HCT116 (cell line): ENCODE data around the gene PEX10. TPM values are rescaled to one million over a fixed set of nuclear protein-coding genes. Genes with fewer than 3 reads are reported as not detected.

ENCODE experiments used
- ATAC-seq: fragments of 200-7000 bp; cut with Tn5 transposase; 2 replicates; pipeline ENCODE4 v1.9.1; 2020; ENCODE audit warnings: mild to moderate bottlenecking, moderate library complexity
- BruUV-seq: library from RNA; stranded (reverse); fragments of 400-500 nt; replicated peaks from 2 replicates; lab custom pipeline; 2021; lab: Mats Ljungman, UMichigan
- CTCF ChIA-PET: fragments of 300-600 bp; sonication (Branson Sonifier 250); formaldehyde crosslinking; loops from one replicate; lab custom pipeline; 2021; ENCODE audit warnings: antibody characterized with exemption; lab: Charles Lee
- POLR2A ChIA-PET: fragments of 300-600, 350-600 bp; sonication (Branson Sonifier 250); formaldehyde crosslinking; loops from one replicate; lab custom pipeline; 2021; ENCODE audit warnings: antibody characterized with exemption; lab: Charles Lee
- RAD21 ChIA-PET, 2 experiments: fragments of 300-600 bp; sonication (Branson Sonifier 250); formaldehyde crosslinking; loops; one replicate each; lab custom pipeline; 2023; ENCODE audit warnings: low total read pairs in 2 of 2; ENCODE audit not compliant: uncharacterized antibody in 2 of 2, unreplicated experiment in 2 of 2, low non-redundant PET in 1 of 2; lab: Charles Lee
- DNase-seq: peaks from one replicate; pipeline ENCODE4 v3.0.0-alpha.2; 2010; ENCODE audit warnings: low read depth, low spot score
- H2AFZ ChIP-seq: fragments of 200-600 bp; shearing (Covaris generic), sonication (generic); 2 replicates; pipeline ENCODE4 v1.6.1; 2017; ENCODE audit warnings: low read depth, mixed run types, mixed read lengths, antibody characterized with exemption, low read length; ENCODE audit not compliant: poor library complexity, severe bottlenecking
- H3K27ac ChIP-seq: 2 replicates; pipeline ENCODE4 v1.5.1; 2012; ENCODE audit warnings: low read depth, low read length
- H3K27me3 ChIP-seq: fragments of 200-600 bp; sonication (generic); 2 replicates; pipeline ENCODE4 v1.6.1; 2016; ENCODE audit warnings: mixed run types, low read length, mixed read lengths; ENCODE audit not compliant: insufficient read depth
- H3K36me3 ChIP-seq, 2 experiments: fragments of 200-500 bp in 1 of 2; fragments of 200-600 bp in 1 of 2; sonication (Bioruptor generic) in 1 of 2; sonication (generic) in 1 of 2; 2 replicates each; pipeline versions ENCODE4 v1.5.1 to v1.6.1; 2014 to 2016; ENCODE audit warnings: low read length in 2 of 2, inconsistent platforms in 1 of 2, mixed read lengths in 1 of 2, mixed run types in 1 of 2; ENCODE audit not compliant: insufficient read depth in 2 of 2, control insufficient read depth in 1 of 2
- H3K4me1 ChIP-seq, 2 experiments: fragments of 200-600 bp in 1 of 2; sonication (generic) in 1 of 2; 2 replicates each; pipeline versions ENCODE4 v1.5.1 to v1.6.1; 2012 to 2017; ENCODE audit warnings: low read length in 2 of 2, inconsistent platforms in 1 of 2, mild to moderate bottlenecking in 1 of 2, mixed read lengths in 1 of 2, mixed run types in 1 of 2, moderate library complexity in 1 of 2; ENCODE audit not compliant: insufficient read depth in 2 of 2, control insufficient read depth in 1 of 2
- H3K4me2 ChIP-seq: fragments of 200-600 bp; sonication (generic); 2 replicates; pipeline ENCODE4 v1.6.1; 2017; ENCODE audit warnings: mixed run types, low read length, mixed read lengths
- H3K4me3 ChIP-seq, 2 experiments: fragments of 200-600 bp in 1 of 2; sonication (generic) in 1 of 2; replicated peaks in 1 of 2; 2 replicates each; pipeline ENCODE4 v1.5.1; 2011 to 2016; ENCODE audit warnings: low read length in 2 of 2, control low read depth in 1 of 2, low read depth in 1 of 2, mild to moderate bottlenecking in 1 of 2, mixed read lengths in 1 of 2, mixed run types in 1 of 2
- H3K79me2 ChIP-seq: fragments of 200-600 bp; sonication (generic); 2 replicates; pipeline ENCODE4 v1.6.1; 2017; ENCODE audit warnings: mild to moderate bottlenecking, mixed run types, low read length, moderate library complexity, mixed read lengths; ENCODE audit not compliant: insufficient read depth
- H3K9ac ChIP-seq: fragments of 200-600 bp; sonication (generic); 2 replicates; pipeline ENCODE4 v1.6.1; 2016; ENCODE audit warnings: low read length, mixed read lengths
- H3K9me2 ChIP-seq: fragments of 200-600 bp; sonication (generic), shearing (Covaris generic); 2 replicates; pipeline ENCODE4 v1.6.1; 2017; ENCODE audit warnings: mixed run types, mild to moderate bottlenecking, moderate library complexity; ENCODE audit not compliant: insufficient read depth
- H3K9me3 ChIP-seq, 2 experiments: fragments of 200-500 bp in 1 of 2; fragments of 200-600 bp in 1 of 2; sonication (Bioruptor generic) in 1 of 2; sonication (generic) in 1 of 2; 2 replicates each; pipeline ENCODE4 v1.6.1; 2014 to 2017; ENCODE audit warnings: low read length in 2 of 2, mixed read lengths in 2 of 2, inconsistent platforms in 1 of 2, low read depth in 1 of 2, mild to moderate bottlenecking in 1 of 2, mixed run types in 1 of 2, moderate library complexity in 1 of 2; ENCODE audit not compliant: control insufficient read depth in 1 of 2, insufficient read depth in 1 of 2
- H4K20me1 ChIP-seq: fragments of 200-600 bp; sonication (generic), shearing (Covaris generic); 2 replicates; pipeline ENCODE4 v1.6.1; 2017; ENCODE audit warnings: mixed run types, mild to moderate bottlenecking, moderate library complexity; ENCODE audit not compliant: insufficient read depth
- CTCF ChIP-seq, 3 experiments: fragments of 200-600 bp in 1 of 3; sonication (generic) in 1 of 3; IDR thresholded peaks in 2 of 3; conservative IDR thresholded peaks in 1 of 3; 2 replicates each; pipeline ENCODE4 v1.5.1; 2012 to 2017; ENCODE audit warnings: low read depth in 2 of 3, low read length in 2 of 3, antibody characterized with exemption in 1 of 3, borderline replicate concordance in 1 of 3, control low read depth in 1 of 3, mild to moderate bottlenecking in 1 of 3, mixed read lengths in 1 of 3, mixed run types in 1 of 3, moderate library complexity in 1 of 3; ENCODE audit not compliant: insufficient read depth in 1 of 3
- EGR1 ChIP-seq: IDR thresholded peaks from 2 replicates; pipeline ENCODE4 v1.6.1; 2012; ENCODE audit warnings: low read depth
- FOSL1 ChIP-seq: IDR thresholded peaks from 2 replicates; pipeline ENCODE4 v1.6.1; 2012; ENCODE audit warnings: low read depth
- POLR2A ChIP-seq: IDR thresholded peaks from 2 replicates; pipeline ENCODE4 v1.7.0; 2011; ENCODE audit warnings: borderline replicate concordance; ENCODE audit not compliant: insufficient read depth, insufficient read length; ENCODE audit errors: extremely low read depth
- RAD21 ChIP-seq: IDR thresholded peaks from 2 replicates; pipeline ENCODE4 v1.6.1; 2012; ENCODE audit warnings: low read depth, mild to moderate bottlenecking
- SIN3A ChIP-seq: IDR thresholded peaks from 2 replicates; pipeline ENCODE4 v1.6.1; 2012; ENCODE audit warnings: low read depth
- SRF ChIP-seq: IDR thresholded peaks from 2 replicates; pipeline ENCODE4 v1.6.1; 2012; ENCODE audit warnings: low read depth
- YY1 ChIP-seq: IDR thresholded peaks from 2 replicates; pipeline ENCODE4 v1.6.1; 2011; ENCODE audit warnings: low read length, low read depth, moderate library complexity, mild to moderate bottlenecking; ENCODE audit not compliant: insufficient replicate concordance; ENCODE audit errors: extremely low read depth
- intact Hi-C: fragments of 100-400 bp; cut with micrococcal nuclease; formaldehyde crosslinking; loops from 2 replicates; pipeline ENCODE4 v1.10.0; 2022
- total RNA-seq: library from RNA; stranded (reverse); gene quantifications from one replicate; pipeline ENCODE4 v1.2.1, GENCODE V29; 2021; ENCODE audit not compliant: unreplicated experiment

The PEX10 gene
- total RNA-seq, 1 experiment from 2014 or later, result 27.9 TPM

- no peak for DNase-seq
- intact Hi-C loops, result no loop called here
- CTCF ChIA-PET, result interaction anchor here (7.7 kb wide), 1 partner anchor 181 kb away, joined by 271 read pairs; the partner anchor contains the start of gene FAAP20
- RAD21 ChIA-PET, result no interaction called here
- peaks cover 0 to 10% of the 10 kb centered on the region in 2 experiments; a peak in 1 of 4 replicates for H3K4me1 ChIP-seq
- H3K27ac ChIP-seq, result no peak overlapping the region
- no peaks in the 10 kb centered on the region for H3K9me2 ChIP-seq
- POLR2A ChIA-PET, result interaction anchor here (1.2 kb wide), 1 partner anchor 178 kb away, joined by 3 read pairs; no protein-coding TSS in a partner anchor
- H3K27me3 ChIP-seq, result no peaks in the 10 kb centered on the region
- BruUV-seq, result no TSS peak
- H3K9ac ChIP-seq, result no peak overlapping the region
- H3K4me3 ChIP-seq, result no peak overlapping the region
- H3K36me3 ChIP-seq, result no peaks in the 10 kb centered on the region
- no peak overlapping the region for H3K4me2 ChIP-seq
- TF ChIP-seq POLR2A (no peak), EGR1 (no peak), SIN3A (no peak), FOSL1 (no peak), YY1 (no peak), RAD21 (no peak), CTCF (IDR thresholded peaks at IDR 0.05 in 2 of 3, conservative IDR thresholded peaks at IDR 0.05 in 1 of 3; ENCODE audit: borderline replicate concordance in 1 of 3, insufficient read depth in 1 of 3, low read depth in 2 of 3, low read length in 2 of 3) (no peak), SRF (no peak)
- TF ChIP-seq, all 23 proteins: peak for 0
- H3K9me3 ChIP-seq, result no peaks in the 10 kb centered on the region
- no peaks in the 10 kb centered on the region for H4K20me1 ChIP-seq
- H2AFZ ChIP-seq, result no peak overlapping the region
- no peaks in the 10 kb centered on the region for H3K79me2 ChIP-seq
- ATAC-seq, result no peak
Observed at GRCh38 chr1:2377751-2378440, 34.5 kb downstream of the PEX10 start.
